Neural crest cell (in vitro differentiated cells): ENCODE measurements around the gene ERICH3. TPM values are rescaled to one million over a fixed set of nuclear protein-coding genes. Genes with fewer than 3 reads are reported as not detected.

ENCODE experiments used
- DNase-seq: peaks from one replicate; pipeline ENCODE4 v3.0.0; 2021; ENCODE audit warnings: low read depth, mixed read lengths, low spot score
- H3K27ac Mint-ChIP-seq: one replicate; pipeline ENCODE4 v1.8.0; 2021; ENCODE audit warnings: mild to moderate bottlenecking, mixed read lengths; ENCODE audit not compliant: unreplicated experiment
- H3K27me3 Mint-ChIP-seq: 2 replicates; pipeline ENCODE4 v1.8.0; 2021; ENCODE audit warnings: low read depth, mild to moderate bottlenecking, mixed read lengths
- H3K36me3 Mint-ChIP-seq: 2 replicates; pipeline ENCODE4 v1.8.0; 2021; ENCODE audit warnings: low read depth, mild to moderate bottlenecking, mixed read lengths
- H3K4me1 Mint-ChIP-seq: 2 replicates; pipeline ENCODE4 v1.8.0; 2021; ENCODE audit warnings: mixed read lengths
- H3K4me3 Mint-ChIP-seq: one replicate; pipeline ENCODE4 v1.8.0; 2021; ENCODE audit warnings: mild to moderate bottlenecking, mixed read lengths
- H3K9me3 Mint-ChIP-seq: 2 replicates; pipeline ENCODE4 v1.8.0; 2021; ENCODE audit warnings: mixed read lengths
- total RNA-seq: library from RNA; stranded (reverse); gene quantifications from 2 replicates; pipeline ENCODE4 v1.2.1, GENCODE V29; 2021
- TF ChIP-seq, protein P1 (sequence below): fragments of 200-600 bp; sonication (generic); conservative IDR thresholded peaks from 2 replicates; pipeline ENCODE4 v1.5.0; 2021; ENCODE audit warnings: antibody characterized with exemption, mild to moderate bottlenecking

Gene ERICH3
- total RNA-seq, 1 donor from 2014 or later = not detected

GRCh38 chr1:74714429-74715235 is 41.0 kb upstream of the ERICH3 start:
- DNase-seq = no peak
- Mint-ChIP-seq H3K4me3 (no peak overlapping the region), H3K9me3 (no peaks in the 10 kb centered on the region), H3K36me3 (peaks cover 2% of the 10 kb centered on the region), H3K27ac (no peak overlapping the region), H3K4me1 (no peaks in the 10 kb centered on the region), H3K27me3 (no peaks in the 10 kb centered on the region)
- TF ChIP-seq, protein P1, sequence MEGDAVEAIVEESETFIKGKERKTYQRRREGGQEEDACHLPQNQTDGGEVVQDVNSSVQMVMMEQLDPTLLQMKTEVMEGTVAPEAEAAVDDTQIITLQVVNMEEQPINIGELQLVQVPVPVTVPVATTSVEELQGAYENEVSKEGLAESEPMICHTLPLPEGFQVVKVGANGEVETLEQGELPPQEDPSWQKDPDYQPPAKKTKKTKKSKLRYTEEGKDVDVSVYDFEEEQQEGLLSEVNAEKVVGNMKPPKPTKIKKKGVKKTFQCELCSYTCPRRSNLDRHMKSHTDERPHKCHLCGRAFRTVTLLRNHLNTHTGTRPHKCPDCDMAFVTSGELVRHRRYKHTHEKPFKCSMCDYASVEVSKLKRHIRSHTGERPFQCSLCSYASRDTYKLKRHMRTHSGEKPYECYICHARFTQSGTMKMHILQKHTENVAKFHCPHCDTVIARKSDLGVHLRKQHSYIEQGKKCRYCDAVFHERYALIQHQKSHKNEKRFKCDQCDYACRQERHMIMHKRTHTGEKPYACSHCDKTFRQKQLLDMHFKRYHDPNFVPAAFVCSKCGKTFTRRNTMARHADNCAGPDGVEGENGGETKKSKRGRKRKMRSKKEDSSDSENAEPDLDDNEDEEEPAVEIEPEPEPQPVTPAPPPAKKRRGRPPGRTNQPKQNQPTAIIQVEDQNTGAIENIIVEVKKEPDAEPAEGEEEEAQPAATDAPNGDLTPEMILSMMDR = no peak

DNA sequence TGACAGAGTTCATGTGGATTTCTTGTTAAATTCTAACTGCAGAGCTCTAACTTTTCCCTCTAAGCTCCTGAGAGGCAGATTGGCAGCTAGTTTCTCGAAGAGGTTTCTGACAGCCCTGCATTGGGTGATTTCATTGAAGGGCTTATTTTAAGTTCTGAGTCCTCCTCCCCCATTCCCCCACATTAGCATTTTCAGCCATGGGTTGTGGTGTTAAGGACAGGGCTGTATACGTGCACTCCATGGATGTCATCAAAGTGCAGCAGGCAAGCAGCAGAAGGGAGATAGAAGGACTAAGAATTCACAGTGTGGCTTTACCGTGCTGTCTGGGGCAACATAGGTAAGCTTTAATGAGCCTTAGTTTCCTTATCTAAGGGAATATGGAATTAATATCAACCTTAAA is 40.3 kb upstream of the ERICH3 start:
- Mint-ChIP-seq H3K27ac (no peak overlapping the region), H3K4me3 (no peak overlapping the region), H3K4me1 (no peaks in the 10 kb centered on the region), H3K27me3 (no peaks in the 10 kb centered on the region), H3K9me3 (no peaks in the 10 kb centered on the region), H3K36me3 (peaks cover 2% of the 10 kb centered on the region)
- DNase-seq = no peak
- TF ChIP-seq, protein P1 = no peak

GRCh38 chr1:74712881-74713280 is 39.3 kb upstream of the ERICH3 start:
- no peaks in the 10 kb centered on the region for H3K27me3 Mint-ChIP-seq

GRCh38 chr1:74703386-74704182 is 30.0 kb upstream of the ERICH3 start:
- Mint-ChIP-seq H3K36me3 (no peaks in the 10 kb centered on the region), H3K4me1 (no peaks in the 10 kb centered on the region), H3K27me3 (no peaks in the 10 kb centered on the region), H3K4me3 (no peak overlapping the region), H3K9me3 (no peaks in the 10 kb centered on the region), H3K27ac (no peak overlapping the region)
- TF ChIP-seq, protein P1 = no peak
- DNase-seq = no peak

More at GRCh38 chr1:74712881-74713280, 39.3 kb upstream of the ERICH3 start:
- H3K4me3 Mint-ChIP-seq = no peak overlapping the region
- DNase-seq = no peak
- H3K9me3 Mint-ChIP-seq = no peaks in the 10 kb centered on the region
- peaks cover 2% of the 10 kb centered on the region for H3K36me3 Mint-ChIP-seq
- TF ChIP-seq, protein P1 = no peak
- no peak overlapping the region for H3K27ac Mint-ChIP-seq
- no peaks in the 10 kb centered on the region for H3K4me1 Mint-ChIP-seq

- TF ChIP-seq, protein P1 = no peak
- no peak overlapping the region for H3K27ac Mint-ChIP-seq
Observed at GRCh38 chr1:74699331-74699730, 25.7 kb upstream of the ERICH3 start.

More at GRCh38 chr1:74699331-74699730, 25.7 kb upstream of the ERICH3 start:
- no peaks in the 10 kb centered on the region for H3K4me1 Mint-ChIP-seq
- no peak for DNase-seq
- no peaks in the 10 kb centered on the region for H3K36me3 Mint-ChIP-seq
- H3K4me3 Mint-ChIP-seq = no peak overlapping the region
- H3K27me3 Mint-ChIP-seq = no peaks in the 10 kb centered on the region
- no peaks in the 10 kb centered on the region for H3K9me3 Mint-ChIP-seq
